Gastroesophageal sphincter (tissue), 3 donors: Measurements from ENCODE around the gene DDI2.

Experiments
- POLR2A ChIP-seq, 2 donors: fragments of 450-650 bp; IDR thresholded peaks; one replicate each; pipeline ENCODE4 v1.6.1; 2017; ENCODE audit warnings: antibody characterized with exemption in 2 of 2, mild to moderate bottlenecking in 2 of 2, moderate library complexity in 1 of 2
- TF ChIP-seq, protein P1 (sequence below), 4 experiments: fragments of 200-600 bp in 2 of 4; fragments of 450-650 bp in 2 of 4; sonication (generic) in 1 of 4; IDR thresholded peaks; one replicate each; pipeline ENCODE4 v1.5.1; 2017 to 2019; ENCODE audit warnings: antibody characterized with exemption in 4 of 4, mild to moderate bottlenecking in 2 of 4, moderate library complexity in 2 of 4

DNA sequence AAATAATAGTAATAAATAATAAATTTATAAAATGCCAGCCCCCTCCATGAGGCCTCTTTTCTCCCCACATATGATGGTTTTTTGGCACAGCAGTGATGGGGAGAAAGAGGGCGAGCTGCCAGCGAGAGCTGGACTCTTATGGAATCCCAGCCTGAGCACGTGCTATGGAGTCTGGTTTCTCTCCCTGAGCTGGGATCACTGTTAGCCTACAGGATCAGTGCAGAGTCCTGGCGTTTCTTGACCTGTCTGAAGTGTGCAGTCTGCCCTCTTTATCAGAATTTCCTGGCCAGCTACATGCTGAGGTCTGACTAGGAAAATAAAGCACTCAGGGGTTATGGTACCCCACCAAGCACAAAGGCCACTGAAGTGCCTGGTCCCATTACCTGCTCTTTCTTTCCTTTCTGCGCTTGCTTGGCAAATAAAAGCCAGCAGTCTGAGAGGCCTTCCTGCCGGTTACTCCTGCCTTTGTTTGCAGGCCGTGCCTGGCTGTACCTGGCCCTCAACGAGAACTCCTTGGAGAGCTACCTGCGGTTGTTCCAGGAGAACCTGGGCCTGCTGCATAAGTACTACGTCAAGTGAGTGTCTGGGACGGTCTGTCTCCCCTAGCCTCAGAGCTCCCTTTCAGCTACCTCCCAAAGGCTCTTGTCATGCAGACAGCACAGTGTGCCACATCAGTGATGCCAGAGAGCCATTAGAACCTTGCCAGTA lies 100.3 kb downstream of the DDI2 start:
- TF ChIP-seq, protein P1, sequence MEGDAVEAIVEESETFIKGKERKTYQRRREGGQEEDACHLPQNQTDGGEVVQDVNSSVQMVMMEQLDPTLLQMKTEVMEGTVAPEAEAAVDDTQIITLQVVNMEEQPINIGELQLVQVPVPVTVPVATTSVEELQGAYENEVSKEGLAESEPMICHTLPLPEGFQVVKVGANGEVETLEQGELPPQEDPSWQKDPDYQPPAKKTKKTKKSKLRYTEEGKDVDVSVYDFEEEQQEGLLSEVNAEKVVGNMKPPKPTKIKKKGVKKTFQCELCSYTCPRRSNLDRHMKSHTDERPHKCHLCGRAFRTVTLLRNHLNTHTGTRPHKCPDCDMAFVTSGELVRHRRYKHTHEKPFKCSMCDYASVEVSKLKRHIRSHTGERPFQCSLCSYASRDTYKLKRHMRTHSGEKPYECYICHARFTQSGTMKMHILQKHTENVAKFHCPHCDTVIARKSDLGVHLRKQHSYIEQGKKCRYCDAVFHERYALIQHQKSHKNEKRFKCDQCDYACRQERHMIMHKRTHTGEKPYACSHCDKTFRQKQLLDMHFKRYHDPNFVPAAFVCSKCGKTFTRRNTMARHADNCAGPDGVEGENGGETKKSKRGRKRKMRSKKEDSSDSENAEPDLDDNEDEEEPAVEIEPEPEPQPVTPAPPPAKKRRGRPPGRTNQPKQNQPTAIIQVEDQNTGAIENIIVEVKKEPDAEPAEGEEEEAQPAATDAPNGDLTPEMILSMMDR (IDR thresholded peaks at IDR 0.05) = no peak
- no peak for TF ChIP-seq POLR2A (IDR thresholded peaks at IDR 0.05)
